Endothelial cell of hepatic sinusoid (primary cell): ENCODE measurements around the gene ADGRD1.
"Not testable (repeated sequence)": the region's sequence is repeated elsewhere in the genome, so short reads cannot be mapped to it uniquely, and the experiment has no call there.

Source experiments
- in situ Hi-C: cut with HindIII; loops from 2 replicates; pipeline ENCODE4 v1.10.0; 2017; ENCODE audit warnings: low sequenced_read_pairs

The ADGRD1 gene

GRCh38 chr12:131067981-131068851 lies 114.5 kb downstream of the ADGRD1 start:
- in situ Hi-C loops, result no loop called here

GRCh38 chr12:131068926-131069720 lies 115.4 kb downstream of the ADGRD1 start:
- in situ Hi-C loops, result not testable (repeated sequence)

- in situ Hi-C loops, result not testable (repeated sequence)
These were observed 116.4 kb downstream of the ADGRD1 start for GRCh38 chr12:131070136-131070535.

- in situ Hi-C loops, result not testable (repeated sequence)
These were observed 117.0 kb downstream of the ADGRD1 start for GRCh38 chr12:131070668-131071067.

- in situ Hi-C loops, result not testable (repeated sequence)
These were observed 117.6 kb downstream of the ADGRD1 start for GRCh38 chr12:131071234-131071820.

GRCh38 chr12:131071950-131072349 lies 118.2 kb downstream of the ADGRD1 start:
- in situ Hi-C loops, result not testable (repeated sequence)

GRCh38 chr12:131072451-131073230 lies 118.9 kb downstream of the ADGRD1 start:
- in situ Hi-C loops, result no loop called here

GRCh38 chr12:131074221-131075083 lies 120.7 kb downstream of the ADGRD1 start:
- in situ Hi-C loops, result no loop called here

GRCh38 chr12:131075194-131075593 lies 121.5 kb downstream of the ADGRD1 start:
- in situ Hi-C loops, result no loop called here

GRCh38 chr12:131075611-131076010 lies 121.9 kb downstream of the ADGRD1 start:
- in situ Hi-C loops, result no loop called here

- in situ Hi-C loops, result no loop called here
These were observed 122.6 kb downstream of the ADGRD1 start for GRCh38 chr12:131076296-131076695.

GRCh38 chr12:131076791-131077747 lies 123.4 kb downstream of the ADGRD1 start:
- in situ Hi-C loops, result no loop called here

- in situ Hi-C loops, result no loop called here
These were observed 124.3 kb downstream of the ADGRD1 start for GRCh38 chr12:131077931-131078391.

GRCh38 chr12:131082290-131083194 lies 128.8 kb downstream of the ADGRD1 start:
- in situ Hi-C loops, result loop anchor here (10.0 kb wide), 1 partner anchor 48 kb away; no protein-coding TSS in a partner anchor

GRCh38 chr12:131084341-131085011 lies 130.8 kb downstream of the ADGRD1 start:
- in situ Hi-C loops, result loop anchor here (10.0 kb wide), 1 partner anchor 50 kb away; no protein-coding TSS in a partner anchor

- in situ Hi-C loops, result loop anchor here (10.0 kb wide), 1 partner anchor 50 kb away; no protein-coding TSS in a partner anchor
These were observed 131.6 kb downstream of the ADGRD1 start for GRCh38 chr12:131085125-131085815.
